Breast epithelium (tissue), 3 donors: ENCODE data around the gene SH2D3C.

Source experiments
- POLR2A ChIP-seq: fragments of 450-650 bp; IDR thresholded peaks from one replicate; pipeline ENCODE4 v1.6.1; 2016; ENCODE audit warnings: antibody characterized with exemption, mild to moderate bottlenecking, moderate library complexity
- TF ChIP-seq, protein P1 (sequence below), 3 donors: fragments of 450-650 bp; IDR thresholded peaks; one replicate each; pipeline ENCODE4 v1.5.1; 2016 to 2017; ENCODE audit warnings: antibody characterized with exemption in 3 of 3, mild to moderate bottlenecking in 3 of 3, moderate library complexity in 3 of 3

DNA sequence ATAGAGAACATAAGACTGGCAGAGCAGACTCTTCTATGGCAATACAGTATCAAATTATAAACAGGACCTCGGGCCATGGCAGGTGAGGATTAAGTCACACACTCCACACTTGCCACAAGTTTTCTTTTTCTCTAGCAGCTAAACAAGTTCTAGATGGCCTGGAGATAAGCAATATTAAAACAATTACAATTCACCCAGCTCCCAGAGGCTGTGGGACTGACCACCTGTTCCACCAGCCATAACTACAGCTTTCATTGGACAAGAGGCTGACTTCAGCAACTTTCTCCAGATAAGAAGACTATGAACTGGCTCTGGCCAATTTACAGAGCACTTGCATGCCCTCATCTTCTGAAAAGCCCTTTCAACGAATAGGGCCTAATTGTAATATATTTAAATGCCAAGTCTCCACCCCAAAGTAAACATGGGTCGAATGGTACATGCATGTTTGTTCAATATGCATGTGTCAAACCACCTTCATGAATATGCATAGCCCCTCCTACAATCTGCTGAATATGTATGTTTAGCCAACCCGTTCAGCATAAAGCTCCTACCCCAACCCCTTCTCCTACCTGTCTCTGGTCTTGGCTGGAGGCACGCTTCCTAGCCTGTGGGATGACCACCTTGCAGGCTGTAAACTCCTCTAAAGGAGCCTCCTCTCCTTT lies 77.7 kb downstream of the SH2D3C start:
- TF ChIP-seq, protein P1, sequence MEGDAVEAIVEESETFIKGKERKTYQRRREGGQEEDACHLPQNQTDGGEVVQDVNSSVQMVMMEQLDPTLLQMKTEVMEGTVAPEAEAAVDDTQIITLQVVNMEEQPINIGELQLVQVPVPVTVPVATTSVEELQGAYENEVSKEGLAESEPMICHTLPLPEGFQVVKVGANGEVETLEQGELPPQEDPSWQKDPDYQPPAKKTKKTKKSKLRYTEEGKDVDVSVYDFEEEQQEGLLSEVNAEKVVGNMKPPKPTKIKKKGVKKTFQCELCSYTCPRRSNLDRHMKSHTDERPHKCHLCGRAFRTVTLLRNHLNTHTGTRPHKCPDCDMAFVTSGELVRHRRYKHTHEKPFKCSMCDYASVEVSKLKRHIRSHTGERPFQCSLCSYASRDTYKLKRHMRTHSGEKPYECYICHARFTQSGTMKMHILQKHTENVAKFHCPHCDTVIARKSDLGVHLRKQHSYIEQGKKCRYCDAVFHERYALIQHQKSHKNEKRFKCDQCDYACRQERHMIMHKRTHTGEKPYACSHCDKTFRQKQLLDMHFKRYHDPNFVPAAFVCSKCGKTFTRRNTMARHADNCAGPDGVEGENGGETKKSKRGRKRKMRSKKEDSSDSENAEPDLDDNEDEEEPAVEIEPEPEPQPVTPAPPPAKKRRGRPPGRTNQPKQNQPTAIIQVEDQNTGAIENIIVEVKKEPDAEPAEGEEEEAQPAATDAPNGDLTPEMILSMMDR (IDR thresholded peaks at IDR 0.05) = no peak
- no peak for TF ChIP-seq POLR2A
